ENCODE results near the gene AUTS2. TPM values are rescaled to one million over a fixed set of nuclear protein-coding genes. Genes with fewer than 3 reads are reported as not detected.

The AUTS2 gene
- total RNA-seq, 1 experiment from 2014 or later, result 4.6 TPM

DNA sequence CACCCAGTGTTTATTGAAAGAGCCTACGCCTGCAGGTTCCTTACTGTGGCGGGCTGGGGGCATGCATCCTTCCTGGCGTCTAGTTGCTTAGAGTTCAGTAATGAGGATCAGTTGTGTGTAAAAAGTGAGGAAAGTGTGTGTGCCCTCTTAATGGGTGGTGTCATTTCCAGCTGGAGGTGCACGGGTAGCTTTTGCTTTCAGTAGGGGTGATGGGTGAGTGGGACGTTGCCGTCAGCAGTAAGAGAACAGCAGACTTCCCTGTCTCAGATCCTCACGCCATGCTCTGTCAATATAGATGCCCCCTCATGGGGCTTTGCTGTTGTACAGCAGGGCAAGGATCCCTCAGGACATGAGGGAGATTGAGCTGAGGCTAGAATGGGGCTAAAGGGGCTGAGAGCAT lies 1181.0 kb downstream of the AUTS2 start:
- DNase-seq (ENCODE audit: low read depth), result no peak

DNA sequence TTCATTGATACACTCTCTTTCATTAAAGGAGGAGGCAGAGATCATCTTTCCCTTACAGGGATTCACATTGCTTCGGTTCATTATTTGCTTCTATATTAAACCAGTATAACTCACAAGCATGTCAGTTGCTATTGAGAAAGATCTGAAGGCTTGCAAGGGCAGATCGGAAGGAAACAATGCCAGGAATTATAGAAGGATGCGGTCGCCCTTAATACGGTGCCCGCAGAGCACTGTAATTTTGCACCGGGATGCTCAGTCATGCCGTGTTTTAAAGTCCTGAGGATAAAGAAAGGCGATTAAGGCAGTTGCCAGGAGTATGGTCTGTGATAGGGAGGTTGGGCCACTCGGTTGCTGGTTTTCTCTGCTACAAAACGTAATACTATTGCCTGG lies 1183.6 kb downstream of the AUTS2 start:
- no peak for DNase-seq (ENCODE audit: low read depth)

DNA sequence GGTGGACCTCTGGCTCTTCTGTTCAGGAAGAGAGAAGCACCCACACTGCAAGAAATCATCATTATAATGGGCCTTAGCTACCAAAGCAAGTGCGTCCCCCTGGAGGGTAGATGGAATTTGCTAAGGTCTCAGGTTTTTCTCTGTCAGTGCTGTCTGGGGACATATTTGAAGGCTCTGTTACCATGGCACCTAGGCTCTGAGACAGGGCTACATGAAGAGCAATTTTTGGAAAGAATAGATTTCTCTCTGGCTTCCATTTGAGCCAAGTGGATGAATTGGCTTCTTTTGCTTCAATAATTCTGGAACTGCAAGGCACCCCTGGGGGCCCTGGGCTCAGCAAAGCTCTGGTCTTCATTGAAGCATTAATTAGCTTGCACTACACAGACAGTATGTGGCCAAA lies 1184.5 kb downstream of the AUTS2 start:
- DNase-seq (ENCODE audit: low read depth), result no peak

DNA sequence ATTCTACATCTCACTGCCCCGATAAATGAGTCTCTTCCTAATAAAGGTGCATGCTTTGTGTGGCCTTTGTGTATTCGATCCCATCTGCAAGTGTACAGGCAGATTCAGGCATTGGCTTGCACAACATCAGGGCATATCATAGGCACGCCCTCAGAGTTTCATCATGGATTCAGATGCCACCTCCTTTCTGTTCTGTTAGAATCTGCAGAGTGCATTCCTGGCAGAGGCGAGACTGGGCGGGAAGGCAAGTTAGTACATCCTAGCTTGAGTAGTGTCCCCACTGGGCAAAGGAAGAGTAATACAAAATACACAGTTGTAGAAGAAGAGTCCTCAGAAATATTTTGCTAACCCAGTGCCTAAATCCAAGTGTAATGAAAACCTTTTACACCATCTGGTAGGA lies 1187.2 kb downstream of the AUTS2 start:
- no peak for DNase-seq (ENCODE audit: low read depth)

- no peak for DNase-seq (ENCODE audit: low read depth)
Measured at GRCh38 chr7:70786076-70786475, 1187.8 kb downstream of the AUTS2 start.

GRCh38 chr7:70787286-70787685 lies 1189.0 kb downstream of the AUTS2 start:
- no peak for DNase-seq (ENCODE audit: low read depth)

DNA sequence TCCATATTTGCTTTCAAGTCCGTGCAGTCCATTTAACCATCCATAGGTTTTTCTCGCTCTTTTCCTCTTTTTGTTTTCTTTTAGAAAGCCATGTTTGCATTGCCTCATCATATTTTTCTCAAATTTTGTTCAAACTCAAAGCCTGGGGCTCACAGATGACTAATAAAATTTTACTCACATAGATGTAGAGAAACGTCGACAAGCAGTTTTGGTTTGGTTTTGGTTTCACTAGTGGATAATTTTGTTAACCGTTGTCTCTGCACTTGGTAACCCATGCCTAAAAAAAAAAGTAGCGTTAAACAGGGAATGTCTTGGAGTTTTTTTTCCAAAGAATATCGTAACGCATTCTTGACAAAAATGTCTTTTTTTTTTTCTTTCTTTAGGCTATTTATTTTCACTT lies 1189.5 kb downstream of the AUTS2 start:
- DNase-seq (ENCODE audit: low read depth), result no peak

DNA sequence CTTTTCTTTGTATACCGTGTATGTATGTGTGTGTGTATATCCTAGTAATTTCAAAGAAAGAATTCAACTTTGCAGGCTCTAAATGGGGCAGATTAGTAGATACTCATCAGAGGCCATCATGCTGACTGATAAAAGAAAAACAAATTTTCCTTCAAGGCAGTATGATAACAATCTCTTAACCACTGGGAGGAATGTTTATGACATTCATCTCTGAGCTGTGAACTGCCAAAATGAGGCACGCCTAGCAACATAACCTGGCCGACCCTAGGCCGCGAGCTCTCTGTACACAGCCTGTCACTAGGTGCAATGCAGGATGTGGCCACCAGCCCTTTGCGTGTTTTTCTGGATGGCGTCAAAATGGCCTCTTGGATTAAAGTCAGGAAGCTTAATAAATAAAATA lies 1190.0 kb downstream of the AUTS2 start:
- no peak for DNase-seq (ENCODE audit: low read depth)

- DNase-seq (ENCODE audit: low read depth), result no peak
Measured at GRCh38 chr7:70789481-70790214, 1191.4 kb downstream of the AUTS2 start.

DNA sequence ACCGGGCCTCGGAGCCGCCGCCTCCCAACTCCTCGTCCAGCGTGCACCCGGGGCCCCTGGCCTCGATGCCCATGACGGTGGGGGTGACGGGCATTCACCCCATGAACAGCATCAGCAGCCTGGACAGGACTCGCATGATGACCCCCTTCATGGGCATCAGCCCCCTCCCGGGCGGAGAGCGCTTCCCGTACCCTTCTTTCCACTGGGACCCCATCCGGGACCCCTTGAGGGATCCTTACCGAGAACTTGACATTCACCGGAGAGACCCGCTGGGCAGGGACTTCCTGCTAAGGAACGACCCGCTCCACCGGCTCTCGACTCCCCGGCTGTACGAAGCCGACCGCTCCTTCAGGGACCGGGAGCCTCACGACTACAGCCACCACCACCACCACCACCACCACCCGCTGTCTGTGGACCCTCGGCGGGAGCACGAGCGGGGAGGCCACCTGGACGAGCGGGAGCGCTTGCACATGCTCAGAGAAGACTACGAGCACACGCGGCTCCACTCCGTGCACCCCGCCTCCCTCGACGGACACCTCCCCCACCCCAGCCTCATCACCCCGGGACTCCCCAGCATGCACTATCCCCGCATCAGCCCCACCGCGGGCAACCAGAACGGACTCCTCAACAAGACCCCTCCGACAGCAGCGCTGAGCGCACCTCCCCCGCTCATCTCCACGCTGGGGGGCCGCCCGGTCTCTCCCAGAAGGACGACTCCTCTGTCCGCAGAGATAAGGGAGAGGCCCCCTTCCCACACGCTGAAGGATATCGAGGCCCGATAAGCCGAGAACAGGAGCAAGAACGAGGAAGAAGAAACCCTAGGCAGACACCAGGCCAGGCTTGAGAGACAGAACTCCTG lies 1192.2 kb downstream of the AUTS2 start:
- no peak for DNase-seq (ENCODE audit: low read depth)

DNA sequence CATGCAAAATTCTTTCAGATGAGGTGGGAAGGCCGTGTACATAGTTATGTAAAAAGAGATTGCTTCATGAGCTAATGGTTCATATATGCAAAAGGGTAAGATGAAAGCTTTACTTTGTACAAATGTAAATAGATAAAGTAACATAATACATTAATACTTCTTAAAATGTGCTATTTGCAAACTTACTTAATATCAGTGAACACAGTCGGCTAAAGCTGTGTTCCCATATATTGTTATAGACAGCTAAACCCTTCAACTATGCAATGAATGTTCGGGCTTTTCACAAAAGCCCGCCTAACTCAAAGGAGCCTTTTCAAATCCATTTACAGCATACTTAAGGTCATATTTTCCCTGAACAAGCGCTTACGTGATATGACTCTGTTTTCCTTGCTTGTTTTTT lies 1193.1 kb downstream of the AUTS2 start:
- no peak for DNase-seq (ENCODE audit: low read depth)

- no peak for DNase-seq (ENCODE audit: low read depth)
Measured at GRCh38 chr7:70793060-70793459, 1194.8 kb downstream of the AUTS2 start.

DNA sequence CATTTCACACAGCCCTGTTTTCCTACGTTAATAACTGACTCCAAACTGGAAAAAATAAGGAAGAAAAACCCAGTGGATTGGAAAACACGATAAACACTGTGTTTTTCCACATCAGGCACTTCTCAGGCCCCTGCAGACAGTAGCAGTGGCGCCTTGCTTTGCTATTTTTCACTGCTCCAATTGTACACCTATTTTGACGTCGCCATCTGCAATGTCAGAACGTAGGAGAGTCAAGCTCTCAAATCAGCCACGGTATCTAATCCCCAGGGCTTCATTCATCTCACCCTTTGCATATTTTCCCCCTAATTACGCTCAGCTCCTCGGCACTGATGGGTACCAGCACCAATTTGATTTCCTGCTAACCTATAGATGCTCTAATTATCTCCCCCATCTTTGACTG lies 1195.5 kb downstream of the AUTS2 start:
- DNase-seq (ENCODE audit: low read depth), result no peak

DNA sequence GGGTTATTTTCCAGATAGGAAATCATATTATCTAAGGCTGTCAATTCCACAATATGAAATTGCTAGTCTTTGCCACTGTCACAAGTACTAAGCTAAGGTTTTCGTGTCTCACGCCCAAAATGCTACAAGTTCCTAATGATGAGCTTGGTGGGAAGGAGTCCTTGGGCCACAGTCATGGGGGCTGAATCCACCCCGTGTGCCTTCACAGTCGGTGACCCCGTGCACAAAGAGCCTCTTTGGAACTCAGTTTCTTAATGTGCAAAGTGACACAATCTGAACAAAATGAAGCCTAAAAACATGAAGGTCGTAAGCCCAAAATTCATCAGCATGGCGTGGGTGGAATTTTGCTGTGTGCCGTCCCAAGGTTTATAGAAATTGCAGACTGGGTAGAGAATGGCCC lies 1196.7 kb downstream of the AUTS2 start:
- no peak for DNase-seq (ENCODE audit: low read depth)

DNA sequence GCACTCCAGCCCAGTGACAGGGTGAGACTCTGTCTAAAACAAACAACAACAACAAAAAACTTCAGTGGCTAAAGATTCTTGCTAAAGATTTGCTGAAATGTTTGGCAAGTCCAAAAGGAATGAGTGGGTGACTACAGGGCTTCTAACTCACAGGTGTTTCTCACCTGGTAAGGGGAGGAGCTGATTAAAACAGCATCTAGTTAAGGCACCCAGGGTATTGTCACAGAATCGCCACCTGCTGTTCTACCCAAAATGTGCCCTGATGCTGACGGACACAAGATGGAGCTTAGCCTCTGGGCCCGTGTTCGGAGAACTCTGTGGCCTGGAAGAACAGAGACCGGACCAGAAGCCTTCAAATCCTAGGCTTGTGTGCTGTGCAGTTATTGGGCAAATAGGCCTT lies 1197.7 kb downstream of the AUTS2 start:
- DNase-seq (ENCODE audit: low read depth), result no peak

DNA sequence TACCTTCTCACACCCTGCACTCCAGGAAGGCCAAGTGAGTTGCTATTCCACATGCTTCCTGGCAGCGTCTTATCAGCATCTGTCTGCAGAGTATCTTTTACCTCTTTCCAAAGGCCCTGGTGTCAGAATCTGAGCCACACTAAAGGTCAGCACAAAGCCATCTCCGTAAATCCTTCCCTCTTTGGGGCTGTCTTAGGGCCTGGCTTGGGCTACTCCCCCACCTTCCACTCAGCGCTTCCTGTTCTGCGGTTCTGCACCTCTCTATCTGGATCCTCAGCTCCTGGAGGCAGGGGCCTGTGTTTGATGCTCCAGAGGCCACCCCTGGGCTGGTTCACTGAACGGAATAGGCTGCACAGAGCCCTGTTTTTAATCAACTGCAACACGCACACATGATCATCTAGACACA lies 1198.8 kb downstream of the AUTS2 start:
- DNase-seq (ENCODE audit: low read depth), result no peak

GRCh38 chr7:70799841-70800405 lies 1201.6 kb downstream of the AUTS2 start:
- DNase-seq (ENCODE audit: low read depth), result no peak

GRCh38 chr7:70805360-70805759 lies 1207.1 kb downstream of the AUTS2 start:
- DNase-seq (ENCODE audit: low read depth), result no peak

GRCh38 chr7:70807650-70808049 lies 1209.4 kb downstream of the AUTS2 start:
- no peak for DNase-seq (ENCODE audit: low read depth)

GRCh38 chr7:70808876-70809275 lies 1210.6 kb downstream of the AUTS2 start:
- DNase-seq (ENCODE audit: low read depth), result no peak

- no peak for DNase-seq (ENCODE audit: low read depth)
Measured at GRCh38 chr7:70810558-70811139, 1212.4 kb downstream of the AUTS2 start.

DNA sequence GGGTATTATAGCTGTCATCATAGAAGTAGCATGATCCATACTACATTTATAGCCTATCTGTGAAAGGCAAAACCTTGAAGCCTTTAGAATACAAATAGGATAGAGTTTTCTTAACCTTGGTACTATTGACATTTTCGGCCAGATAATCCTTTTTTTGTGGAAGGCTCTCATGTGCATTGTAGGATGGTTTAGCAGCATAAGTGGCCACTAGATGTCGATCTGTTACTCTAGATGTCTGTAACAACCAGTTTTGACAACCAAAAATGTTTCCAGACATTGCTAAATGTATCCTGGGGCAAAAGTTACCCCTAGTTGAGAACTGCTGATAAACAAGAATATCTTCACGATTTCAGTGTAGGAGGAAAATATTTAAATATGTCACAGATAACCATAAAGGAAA lies 1214.2 kb downstream of the AUTS2 start:
- no peak for DNase-seq (ENCODE audit: low read depth)

Measured in HT1080 (cell line).